Gastroesophageal sphincter (tissue), 3 donors: ENCODE results near the gene SPANXN2.

ENCODE experiments used
- CTCF ChIP-seq, 4 experiments: fragments of 200-600 bp in 2 of 4; fragments of 450-650 bp in 2 of 4; sonication (generic) in 1 of 4; IDR thresholded peaks; one replicate each; pipeline ENCODE4 v1.5.1; 2017 to 2019; ENCODE audit warnings: antibody characterized with exemption in 4 of 4, mild to moderate bottlenecking in 2 of 4, moderate library complexity in 2 of 4
- POLR2A ChIP-seq, 2 donors: fragments of 450-650 bp; IDR thresholded peaks; one replicate each; pipeline ENCODE4 v1.6.1; 2017; ENCODE audit warnings: antibody characterized with exemption in 2 of 2, mild to moderate bottlenecking in 2 of 2, moderate library complexity in 1 of 2
- POLR2AphosphoS5 ChIP-seq: sonication (generic); formaldehyde crosslinking; IDR thresholded peaks from one replicate; pipeline ENCODE4 v1.6.1; 2017; ENCODE audit warnings: antibody characterized with exemption

DNA sequence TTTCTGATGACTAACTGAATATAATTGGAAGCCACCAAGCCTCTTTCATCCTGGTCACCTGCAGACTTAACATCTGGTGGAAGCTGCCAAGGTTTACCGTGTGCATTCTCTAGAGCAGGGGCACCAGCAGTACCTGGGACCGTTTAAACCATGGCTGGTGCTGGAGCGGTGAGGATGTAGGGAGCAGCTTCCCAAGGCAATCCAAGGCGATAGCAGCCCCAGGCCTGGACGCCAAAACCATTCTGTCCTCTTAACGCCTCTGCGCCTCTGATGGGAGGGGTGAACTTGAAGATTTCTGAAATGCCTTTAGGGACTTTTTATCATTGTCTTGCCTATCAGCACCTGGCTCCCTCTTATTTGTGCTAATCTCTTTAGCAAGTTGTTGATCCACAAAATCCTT is 37.3 kb upstream of the SPANXN2 start:
- TF ChIP-seq CTCF (IDR thresholded peaks at IDR 0.05) (no peak), POLR2A (IDR thresholded peaks at IDR 0.05) (no peak), POLR2AphosphoS5 (no peak)
